Ovary (tissue), 1 donor: Measurements from ENCODE around the gene WIZ.

Source experiments
- EP300 ChIP-seq: sonication (generic); formaldehyde crosslinking; IDR thresholded peaks from one replicate; pipeline ENCODE4 v1.6.1; 2017; ENCODE audit warnings: antibody characterized with exemption
- POLR2A ChIP-seq: fragments of 450-650 bp; IDR thresholded peaks from one replicate; pipeline ENCODE4 v1.6.1; 2017; ENCODE audit warnings: antibody characterized with exemption, mild to moderate bottlenecking, moderate library complexity

GRCh38 chr19:15373644-15374043 is 76.1 kb downstream of the WIZ start:
- TF ChIP-seq EP300 (no peak), POLR2A (no peak)
